ENCODE measurements around the gene SLIT3. TPM values are rescaled to one million over a fixed set of nuclear protein-coding genes. Genes with fewer than 3 reads are reported as not detected.
A peak's percentile ranks its signal among the peaks of the same experiment; 100 is the strongest.

Gene SLIT3
- total RNA-seq, 4 donors from 2014 or later, result 41.1 to 86.6 (median 62.7) TPM

GRCh38 chr5:169272731-169273427 is 28.1 kb downstream of the SLIT3 start:
- no peaks in the 10 kb centered on the region for H3K9me3 ChIP-seq

GRCh38 chr5:169272111-169272510 is 28.8 kb downstream of the SLIT3 start:
- no peak overlapping the region for H3K27ac ChIP-seq (replicated peaks in 1 of 4)
- H3K4me3 ChIP-seq, result no peak overlapping the region
- intact Hi-C loops (cut with DNase I), result no loop called here
- no peak for DNase-seq (ENCODE audit: extremely low spot score)
- no peaks in the 10 kb centered on the region for H3K27me3 ChIP-seq
- H3K9me3 ChIP-seq, result no peaks in the 10 kb centered on the region
- H3K4me1 ChIP-seq, result peaks cover 0 to 23% (median 20%) of the 10 kb centered on the region in 4 donors
- 100% methylated on average over 4 of the region's 5 CpGs for WGBS
- no peaks in the 10 kb centered on the region for H3K36me3 ChIP-seq
- TF ChIP-seq CTCF (IDR thresholded peaks at IDR 0.05), result no peak
- no peak for TF ChIP-seq EP300 (IDR thresholded peaks at IDR 0.05)
- no peak for TF ChIP-seq POLR2A (IDR thresholded peaks at IDR 0.05; ENCODE audit: low read depth)
- no peak for TF ChIP-seq POLR2AphosphoS5 (IDR thresholded peaks at IDR 0.05)

More at GRCh38 chr5:169272731-169273427, 28.1 kb downstream of the SLIT3 start:
- intact Hi-C loops (cut with DNase I), result no loop called here
- no peak overlapping the region for H3K4me3 ChIP-seq
- 93% methylated on average over 5 of the region's 12 CpGs for WGBS
- no peaks in the 10 kb centered on the region for H3K27me3 ChIP-seq
- peaks cover 0 to 19% (median 15%) of the 10 kb centered on the region in 4 donors for H3K4me1 ChIP-seq
- no peak overlapping the region for H3K27ac ChIP-seq (replicated peaks in 1 of 4)
- no peak for DNase-seq (ENCODE audit: extremely low spot score)
- TF ChIP-seq POLR2A (IDR thresholded peaks at IDR 0.05; ENCODE audit: low read depth) (no peak), CTCF (IDR thresholded peaks at IDR 0.05) (no peak)
- no peaks in the 10 kb centered on the region for H3K36me3 ChIP-seq

- no peak overlapping the region for H3K27ac ChIP-seq (replicated peaks in 1 of 4)
- H3K4me1 ChIP-seq, result peaks cover 0 to 23% (median 20%) of the 10 kb centered on the region in 4 donors
- 73% methylated on average over 3 of the region's 3 CpGs for WGBS
- H3K27me3 ChIP-seq, result no peaks in the 10 kb centered on the region
- H3K36me3 ChIP-seq, result no peaks in the 10 kb centered on the region
- intact Hi-C loops (cut with DNase I), result no loop called here
- no peak overlapping the region for H3K4me3 ChIP-seq
- no peaks in the 10 kb centered on the region for H3K9me3 ChIP-seq
- TF ChIP-seq POLR2A (IDR thresholded peaks at IDR 0.05; ENCODE audit: low read depth), result no peak
- TF ChIP-seq EP300 (IDR thresholded peaks at IDR 0.05), result no peak
- TF ChIP-seq POLR2AphosphoS5 (IDR thresholded peaks at IDR 0.05), result no peak
- peak in 1 of 3 experiments; percentile 7 for TF ChIP-seq CTCF (IDR thresholded peaks at IDR 0.05)
- DNase-seq (ENCODE audit: extremely low spot score), result no peak
These were observed 30.1 kb downstream of the SLIT3 start for GRCh38 chr5:169270827-169271226.

GRCh38 chr5:169268019-169268418 is 32.9 kb downstream of the SLIT3 start:
- no peaks in the 10 kb centered on the region for H3K36me3 ChIP-seq
- no peak overlapping the region for H3K27ac ChIP-seq (replicated peaks in 1 of 4)
- 71% methylated on average over 7 of the region's 7 CpGs for WGBS
- H3K4me3 ChIP-seq, result no peak overlapping the region
- no peak for TF ChIP-seq EP300 (IDR thresholded peaks at IDR 0.05)
- TF ChIP-seq POLR2A (IDR thresholded peaks at IDR 0.05; ENCODE audit: low read depth), result no peak
- TF ChIP-seq POLR2AphosphoS5 (IDR thresholded peaks at IDR 0.05), result no peak
- no peak for TF ChIP-seq CTCF (IDR thresholded peaks at IDR 0.05)
- peaks cover 0 to 29% (median 24%) of the 10 kb centered on the region in 4 donors for H3K4me1 ChIP-seq
- H3K9me3 ChIP-seq, result no peaks in the 10 kb centered on the region
- H3K27me3 ChIP-seq, result no peaks in the 10 kb centered on the region
- DNase-seq (ENCODE audit: extremely low spot score), result no peak
- intact Hi-C loops (cut with DNase I), result no loop called here

- no peaks in the 10 kb centered on the region for H3K9me3 ChIP-seq
- H3K4me1 ChIP-seq, result peaks cover 0 to 29% (median 22%) of the 10 kb centered on the region in 4 donors
- H3K36me3 ChIP-seq, result no peaks in the 10 kb centered on the region
- H3K27me3 ChIP-seq, result no peaks in the 10 kb centered on the region
- intact Hi-C loops (cut with DNase I), result no loop called here
- DNase-seq (ENCODE audit: extremely low spot score), result no peak
- no peak overlapping the region for H3K4me3 ChIP-seq
- H3K27ac ChIP-seq (replicated peaks in 1 of 4), result no peak overlapping the region
- 84% methylated on average over 3 of the region's 3 CpGs for WGBS
- no peak for TF ChIP-seq POLR2A (IDR thresholded peaks at IDR 0.05; ENCODE audit: low read depth)
- peak in 1 of 3 experiments; percentile 3 for TF ChIP-seq CTCF (IDR thresholded peaks at IDR 0.05)
These were observed 35.1 kb downstream of the SLIT3 start for GRCh38 chr5:169265888-169266287.

Data from esophagus muscularis mucosa (tissue), 4 donors.